K562 (cell line): ENCODE results near the gene CLP1. TPM values are rescaled to one million over a fixed set of nuclear protein-coding genes. Genes with fewer than 3 reads are reported as not detected.

Experiments used
- C11orf30 ChIP-seq: fragments of 450-650 bp; IDR thresholded peaks from 2 replicates; pipeline ENCODE4 v1.6.1; 2016; ENCODE audit warnings: low read depth, mild to moderate bottlenecking
- CREM ChIP-seq: IDR thresholded peaks from 2 replicates; pipeline ENCODE4 v1.6.1; 2014; ENCODE audit warnings: antibody characterized with exemption, low read depth
- DMBX1 ChIP-seq: fragments of 250-450 bp; sonication (Bioruptor Pico); IDR thresholded peaks from 2 replicates; pipeline ENCODE4 v1.8.0; 2022; ENCODE audit warnings: inconsistent platforms, mild to moderate bottlenecking, moderate library complexity, borderline replicate concordance
- FOXK1 ChIP-seq: sonication (generic); formaldehyde crosslinking; IDR thresholded peaks from 2 replicates; pipeline ENCODE4 v1.8.0; 2022; ENCODE audit warnings: missing genetic modification reagents, mild to moderate bottlenecking, borderline replicate concordance
- PKNOX1 ChIP-seq: fragments of 450-650 bp; IDR thresholded peaks from 2 replicates; pipeline ENCODE4 v1.6.1; 2016
- REST ChIP-seq, 2 experiments: fragments of 450-650 bp; formaldehyde crosslinking in 1 of 2; IDR thresholded peaks; 2 replicates each; pipeline versions ENCODE4 v1.4.0 to v1.6.1; 2014 to 2020; ENCODE audit warnings: mild to moderate bottlenecking in 2 of 2, borderline replicate concordance in 1 of 2, low read depth in 1 of 2
- SFPQ ChIP-seq: fragments of 200-400 bp; formaldehyde crosslinking; IDR thresholded peaks from 2 replicates; pipeline ENCODE4 v1.6.1; 2017; ENCODE audit warnings: mild to moderate bottlenecking, low read depth, low read length, moderate library complexity
- SMAD1 ChIP-seq: fragments of 150-350 bp; IDR thresholded peaks from 2 replicates; pipeline ENCODE4 v1.6.1; 2014; ENCODE audit warnings: low read length, low read depth; ENCODE audit not compliant: partially characterized antibody
- SMARCA4 ChIP-seq: fragments of 450-650 bp; IDR thresholded peaks from 2 replicates; pipeline ENCODE4 v1.6.1; 2016
- SMC3 ChIP-seq: conservative IDR thresholded peaks from 2 replicates; pipeline ENCODE4 v1.6.1; 2011; ENCODE audit warnings: low read depth, low read length, improper control_type of control experiment; ENCODE audit not compliant: insufficient read depth
- SRSF1 ChIP-seq: fragments of 200-400 bp; formaldehyde crosslinking; IDR thresholded peaks from 2 replicates; pipeline ENCODE4 v1.6.1; 2017; ENCODE audit warnings: mild to moderate bottlenecking, low read depth, low read length, moderate library complexity
- SRSF7 ChIP-seq: fragments of 200-400 bp; formaldehyde crosslinking; optimal IDR thresholded peaks from 2 replicates; pipeline ENCODE3; 2017; ENCODE audit warnings: mild to moderate bottlenecking, low read depth, low read length
- USF2 ChIP-seq: sonication (generic); formaldehyde crosslinking; IDR thresholded peaks from 2 replicates; pipeline ENCODE4 v1.5.0; 2020; ENCODE audit warnings: missing genetic modification reagents
- WHSC1 ChIP-seq: IDR thresholded peaks from one replicate; pipeline ENCODE4 v1.6.1; 2012; ENCODE audit warnings: low read length, control low read depth, inconsistent platforms
- ZBED1 ChIP-seq: IDR thresholded peaks from 2 replicates; pipeline ENCODE4 v1.6.1; 2014
- ZKSCAN3 ChIP-seq: fragments of 250-450 bp; sonication (Bioruptor Pico); IDR thresholded peaks from 2 replicates; pipeline ENCODE4 v1.4.0; 2020
- polyA plus RNA-seq, 8 experiments: library from polyadenylated mRNA; depleted of rRNA in 4 of 8; stranded (reverse) in 5 of 8; unstranded in 3 of 8; fragments of >200 nt; fragmentation: Nextera tagmentation in 2 of 8; fragmentation: Illumina TruSeq in 1 of 8; extraction: Ambion mirVana in 2 of 8; extraction: Trizol in 1 of 8; gene quantifications; 2 replicates each; pipeline versions ENCODE4 v1.2.1 to v1.2.3, GENCODE V29; 2011 to 2014; ENCODE audit warnings: inconsistent platforms in 1 of 8, missing spikeins in 1 of 8
- total RNA-seq, 7 experiments: library from RNA; depleted of rRNA in 6 of 7; stranded (reverse); fragments of >200 nt in 6 of 7; fragmentation: Illumina TruSeq in 2 of 7; extraction: Trizol in 2 of 7; gene quantifications; 2 replicates each; pipeline versions ENCODE4 v1.2.1 to v1.2.3, GENCODE V29; 2011 to 2021; ENCODE audit warnings: low replicate concordance in 1 of 7

The CLP1 gene
- total and polyA plus RNA-seq, 9 of the 15 experiments (the other 6 are each of a cell fraction or from before 2014, with no cell fraction given): 19.1 to 46.2 (median 27.8) TPM

- TF ChIP-seq SFPQ (no peak), PKNOX1 (no peak), SMARCA4 (no peak), ZBED1 (no peak), SRSF1 (no peak), C11orf30 (no peak), REST (IDR thresholded peaks at IDR 0.05; ENCODE audit: borderline replicate concordance) (peak; percentile 60; the same call in 1 of the 2 replicates), REST (CRISPR knock-in tag; IDR thresholded peaks at IDR 0.05; ENCODE audit: low read depth) (no peak), SMC3 (peak; percentile 61), USF2 (CRISPR knock-in tag) (no peak), SMAD1 (no peak), CREM (no peak), SRSF7 (no peak), DMBX1 (CRISPR knock-in tag) (no peak), FOXK1 (CRISPR knock-in tag) (no peak), WHSC1 (no peak), ZKSCAN3 (CRISPR knock-in tag) (no peak)
Observed at GRCh38 chr11:57641011-57641807, 16.4 kb upstream of the CLP1 start (continued).
